Ishikawa (cell line): ENCODE data around the gene SEC16A.

Experiments used
- CEBPB ChIP-seq: IDR thresholded peaks from 2 replicates; pipeline ENCODE4 v1.6.1; 2012
- CREB1 ChIP-seq: IDR thresholded peaks from 2 replicates; pipeline ENCODE4 v1.6.1; 2012; ENCODE audit warnings: low read depth
- EGR1 ChIP-seq: IDR thresholded peaks from 2 replicates; pipeline ENCODE4 v1.6.1; 2012
- EP300 ChIP-seq: IDR thresholded peaks from 2 replicates; pipeline ENCODE4 v1.6.1; 2012; ENCODE audit warnings: borderline replicate concordance
- MAX ChIP-seq: IDR thresholded peaks from 2 replicates; pipeline ENCODE4 v1.6.1; 2012
- NFIC ChIP-seq: IDR thresholded peaks from 2 replicates; pipeline ENCODE4 v1.6.1; 2012
- REST ChIP-seq: IDR thresholded peaks from 2 replicates; pipeline ENCODE4 v1.6.1; 2012; ENCODE audit warnings: low read depth, mild to moderate bottlenecking
- TAF1 ChIP-seq: IDR thresholded peaks from 2 replicates; pipeline ENCODE4 v1.6.1; 2012; ENCODE audit warnings: low read depth, mild to moderate bottlenecking
- YY1 ChIP-seq: IDR thresholded peaks from 2 replicates; pipeline ENCODE4 v1.6.1; 2012; ENCODE audit warnings: low read depth

GRCh38 chr9:136398286-136398685 is 84.6 kb downstream of the SEC16A start:
- TF ChIP-seq NFIC = no peak
- no peak for TF ChIP-seq EGR1
- TF ChIP-seq EP300 = no peak
- no peak for TF ChIP-seq REST
- no peak for TF ChIP-seq TAF1
- TF ChIP-seq CREB1 = no peak
- no peak for TF ChIP-seq YY1
- no peak for TF ChIP-seq CEBPB
- TF ChIP-seq MAX = no peak
